ENCODE measurements around the gene MAP3K3. TPM values are rescaled to one million over a fixed set of nuclear protein-coding genes. Genes with fewer than 3 reads are reported as not detected.
A peak's percentile ranks its signal among the peaks of the same experiment; 100 is the strongest.

MAP3K3 gene
- total and polyA plus RNA-seq, 9 of the 15 experiments (the other 6 are each of a cell fraction or from before 2014, with no cell fraction given) = 0.69 to 16.5 (median 12.1) TPM

DNA sequence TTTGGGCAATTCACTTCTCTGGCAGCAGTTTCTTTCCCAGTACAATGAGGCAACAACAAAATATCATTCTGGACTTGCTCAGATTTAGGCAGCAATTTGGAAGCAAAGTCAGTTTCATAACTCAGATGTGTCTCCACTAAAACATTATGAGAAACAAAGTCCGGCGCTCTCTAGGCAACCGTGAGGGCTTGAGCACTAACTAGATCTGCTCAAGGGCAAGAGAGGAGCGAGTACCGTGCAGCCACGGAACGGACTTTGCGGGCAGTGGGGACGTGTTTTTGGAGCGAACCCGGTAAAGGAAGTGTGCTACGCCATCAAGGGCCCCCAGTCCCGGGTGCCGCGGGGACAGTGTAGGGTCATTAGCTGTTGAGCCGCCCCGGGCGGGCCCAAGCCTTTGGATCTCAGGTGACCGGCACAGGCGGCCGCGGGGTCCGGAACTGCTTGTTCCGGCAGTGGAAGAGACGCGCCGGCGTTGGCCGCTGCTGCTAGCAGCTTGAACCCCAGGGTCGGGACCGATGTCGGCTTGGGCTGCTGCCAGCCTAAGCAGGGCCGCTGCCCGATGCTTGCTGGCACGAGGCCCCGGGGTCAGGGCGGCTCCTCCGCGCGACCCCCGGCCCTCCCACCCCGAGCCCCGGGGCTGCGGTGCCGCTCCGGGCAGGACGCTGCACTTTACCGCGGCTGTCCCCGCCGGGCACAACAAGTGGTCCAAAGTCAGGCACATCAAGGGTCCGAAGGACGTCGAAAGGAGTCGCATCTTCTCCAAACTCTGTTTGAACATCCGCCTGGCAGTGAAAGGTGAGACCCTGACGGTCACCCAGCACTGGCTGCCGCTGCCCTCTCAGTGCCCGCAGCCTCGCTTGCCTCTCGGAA, 21.4 kb upstream of the MAP3K3 start, which contains the start of gene TACO1 (continued):
- TF ChIP-seq ZFPM2 (CRISPR knock-in tag; IDR thresholded peaks at IDR 0.05) (no peak), SMAD1 (IDR thresholded peaks at IDR 0.05; ENCODE audit: low read depth, low read length, partially characterized antibody) (no peak), FOXP4 (CRISPR knock-in tag; IDR thresholded peaks at IDR 0.05; ENCODE audit: borderline replicate concordance) (no peak), MAFK (IDR thresholded peaks at IDR 0.05; ENCODE audit: low read length) (no peak), NFATC3 (IDR thresholded peaks at IDR 0.05) (no peak), JUN (IDR thresholded peaks at IDR 0.05; ENCODE audit: borderline replicate concordance, low read depth, low read length) (peak; percentile 64), JUN (CRISPR knock-in tag; IDR thresholded peaks at IDR 0.05; ENCODE audit: borderline replicate concordance) (no peak; the same call in 1 of the 2 replicates), RBFOX2 (IDR thresholded peaks at IDR 0.05; ENCODE audit: low read depth, low read length) (peak; percentile 88), THRAP3 (IDR thresholded peaks at IDR 0.05; ENCODE audit: borderline replicate concordance) (no peak), ZNF717 (CRISPR knock-in tag; IDR thresholded peaks at IDR 0.05) (peak; percentile 80), TARDBP (IDR thresholded peaks at IDR 0.05) (no peak; the same call in 1 of the 2 replicates), ZNF407 (IDR thresholded peaks at IDR 0.05; ENCODE audit: low read depth) (no peak), MED1 (CRISPR knock-in tag; IDR thresholded peaks at IDR 0.05; ENCODE audit: borderline replicate concordance) (no peak), GABPB2 (CRISPR knock-in tag; conservative IDR thresholded peaks at IDR 0.05) (no peak)
- TF ChIP-seq, protein P1, sequence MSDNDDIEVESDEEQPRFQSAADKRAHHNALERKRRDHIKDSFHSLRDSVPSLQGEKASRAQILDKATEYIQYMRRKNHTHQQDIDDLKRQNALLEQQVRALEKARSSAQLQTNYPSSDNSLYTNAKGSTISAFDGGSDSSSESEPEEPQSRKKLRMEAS (CRISPR knock-in tag; IDR thresholded peaks at IDR 0.05) = peak; percentile 50
- TF ChIP-seq, protein P2, sequence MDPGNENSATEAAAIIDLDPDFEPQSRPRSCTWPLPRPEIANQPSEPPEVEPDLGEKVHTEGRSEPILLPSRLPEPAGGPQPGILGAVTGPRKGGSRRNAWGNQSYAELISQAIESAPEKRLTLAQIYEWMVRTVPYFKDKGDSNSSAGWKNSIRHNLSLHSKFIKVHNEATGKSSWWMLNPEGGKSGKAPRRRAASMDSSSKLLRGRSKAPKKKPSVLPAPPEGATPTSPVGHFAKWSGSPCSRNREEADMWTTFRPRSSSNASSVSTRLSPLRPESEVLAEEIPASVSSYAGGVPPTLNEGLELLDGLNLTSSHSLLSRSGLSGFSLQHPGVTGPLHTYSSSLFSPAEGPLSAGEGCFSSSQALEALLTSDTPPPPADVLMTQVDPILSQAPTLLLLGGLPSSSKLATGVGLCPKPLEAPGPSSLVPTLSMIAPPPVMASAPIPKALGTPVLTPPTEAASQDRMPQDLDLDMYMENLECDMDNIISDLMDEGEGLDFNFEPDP (CRISPR knock-in tag; IDR thresholded peaks at IDR 0.05) = no peak
